Prostate gland (tissue), 2 donors: Measurements from ENCODE around the gene DLST. TPM values are rescaled to one million over a fixed set of nuclear protein-coding genes. Genes with fewer than 3 reads are reported as not detected.

Experiments used
- DNase-seq: peaks from one replicate; pipeline ENCODE4 v3.0.0-alpha.2; 2019; ENCODE audit warnings: low spot score
- H3K27ac ChIP-seq, 2 donors: fragments of 200-600 bp; sonication (generic); 2 replicates each; pipeline ENCODE4 v1.5.1; 2017 to 2019
- H3K27me3 ChIP-seq: fragments of 200-600 bp; sonication (generic); replicated peaks from 2 replicates; pipeline ENCODE4 v1.5.1; 2019; ENCODE audit not compliant: insufficient read depth
- H3K36me3 ChIP-seq, 2 donors: fragments of 200-600 bp; sonication (generic); 1 replicate in 1 of 2; 2 replicates in 1 of 2; pipeline versions ENCODE4 v1.5.1 to v1.8.1; 2017 to 2019
- H3K4me1 ChIP-seq: fragments of 200-600 bp; sonication (generic); replicated peaks from 2 replicates; pipeline ENCODE4 v1.5.1; 2019
- H3K4me3 ChIP-seq, 2 donors: fragments of 200-600 bp; sonication (generic); 2 replicates each; pipeline ENCODE4 v1.5.1; 2017 to 2019
- H3K9me3 ChIP-seq: fragments of 200-600 bp; sonication (generic); 2 replicates; pipeline ENCODE4 v1.5.1; 2017
- CTCF ChIP-seq, 4 experiments: fragments of 200-600 bp in 2 of 4; fragments of 450-650 bp in 2 of 4; sonication (generic) in 2 of 4; IDR thresholded peaks; 1 replicate in 3 of 4; 2 replicates in 1 of 4; pipeline ENCODE4 v1.5.1; 2016 to 2019; ENCODE audit warnings: antibody characterized with exemption in 4 of 4, mild to moderate bottlenecking in 2 of 4, moderate library complexity in 2 of 4
- POLR2A ChIP-seq: fragments of 450-650 bp; IDR thresholded peaks from one replicate; pipeline ENCODE4 v1.6.1; 2016; ENCODE audit warnings: antibody characterized with exemption, mild to moderate bottlenecking
- POLR2AphosphoS5 ChIP-seq: sonication (generic); formaldehyde crosslinking; IDR thresholded peaks from one replicate; pipeline ENCODE4 v1.6.1; 2017; ENCODE audit warnings: antibody characterized with exemption
- WGBS: methylation state at CpG from one replicate; pipeline ENCODE4 v1.1.5; 2018; 5-methylcytosine and 5-hydroxymethylcytosine counted together
- intact Hi-C: fragments of 100-400 bp; cut with DNase I; formaldehyde crosslinking; loops from one replicate; pipeline ENCODE4 v1.14.2; 2022
- total RNA-seq, 2 donors: library from RNA; depleted of rRNA; stranded (reverse); fragments of >200 nt; gene quantifications; one replicate each; pipeline ENCODE4 v1.1.0, GENCODE V29; 2016

Gene DLST
- total RNA-seq, 2 donors from 2014 or later = 44.9 to 93.0 TPM

GRCh38 chr14:74855021-74855420, 26.7 kb upstream of the DLST start:
- H3K4me1 ChIP-seq = no peaks in the 10 kb centered on the region
- TF ChIP-seq CTCF (IDR thresholded peaks at IDR 0.05) (no peak), POLR2AphosphoS5 (no peak), POLR2A (no peak)
- no peaks in the 10 kb centered on the region for H3K9me3 ChIP-seq
- intact Hi-C loops = no loop called here
- WGBS = 84% methylated on average over 7 of the region's 7 CpGs
- no peak overlapping the region for H3K27ac ChIP-seq
- H3K4me3 ChIP-seq = no peak overlapping the region
- no peaks in the 10 kb centered on the region for H3K27me3 ChIP-seq
- DNase-seq = no peak
- H3K36me3 ChIP-seq = no peaks in the 10 kb centered on the region

GRCh38 chr14:74855945-74856344, 25.8 kb upstream of the DLST start:
- intact Hi-C loops = no loop called here
- DNase-seq = no peak
- H3K4me1 ChIP-seq = no peaks in the 10 kb centered on the region
- H3K36me3 ChIP-seq = no peaks in the 10 kb centered on the region
- H3K4me3 ChIP-seq = no peak overlapping the region
- WGBS = 54% methylated on average over 4 of the region's 4 CpGs
- no peaks in the 10 kb centered on the region for H3K9me3 ChIP-seq
- H3K27me3 ChIP-seq = no peaks in the 10 kb centered on the region
- no peak for TF ChIP-seq CTCF (IDR thresholded peaks at IDR 0.05)
- no peak for TF ChIP-seq POLR2A
- TF ChIP-seq POLR2AphosphoS5 = no peak
- no peak overlapping the region for H3K27ac ChIP-seq

GRCh38 chr14:74856366-74856765, 25.4 kb upstream of the DLST start:
- Histone ChIP-seq H3K4me3 (no peak overlapping the region), H3K27ac (no peak overlapping the region), H3K27me3 (no peaks in the 10 kb centered on the region), H3K9me3 (no peaks in the 10 kb centered on the region), H3K4me1 (no peaks in the 10 kb centered on the region), H3K36me3 (no peaks in the 10 kb centered on the region)
- intact Hi-C loops = no loop called here
- no peak for DNase-seq
- TF ChIP-seq POLR2A (no peak), POLR2AphosphoS5 (no peak), CTCF (IDR thresholded peaks at IDR 0.05) (no peak)
- WGBS = 88% methylated on average over 1 of the region's 1 CpG

- Histone ChIP-seq H3K27ac (no peak overlapping the region), H3K36me3 (no peaks in the 10 kb centered on the region), H3K4me1 (no peaks in the 10 kb centered on the region), H3K4me3 (no peak overlapping the region), H3K9me3 (no peaks in the 10 kb centered on the region), H3K27me3 (no peaks in the 10 kb centered on the region)
- WGBS = 81% methylated on average over 1 of the region's 1 CpG
- intact Hi-C loops = no loop called here
- DNase-seq = no peak
- no peak for TF ChIP-seq CTCF (IDR thresholded peaks at IDR 0.05)
- TF ChIP-seq POLR2AphosphoS5 = no peak
- TF ChIP-seq POLR2A = no peak
These were observed 23.7 kb upstream of the DLST start for GRCh38 chr14:74858022-74858421.

- no peaks in the 10 kb centered on the region for H3K36me3 ChIP-seq
- intact Hi-C loops = loop anchor here (2.0 to 5.0 kb wide), 2 partner anchors 45 to 227 kb away; no protein-coding TSS in a partner anchor
- 43% methylated on average over 10 of the region's 10 CpGs for WGBS
These were observed 21.8 kb upstream of the DLST start for GRCh38 chr14:74859757-74860552.

More at GRCh38 chr14:74859757-74860552, 21.8 kb upstream of the DLST start:
- Histone ChIP-seq H3K27me3 (no peaks in the 10 kb centered on the region), H3K4me3 (no peak overlapping the region), H3K9me3 (no peaks in the 10 kb centered on the region), H3K4me1 (no peaks in the 10 kb centered on the region), H3K27ac (no peak overlapping the region)
- DNase-seq = no peak
- TF ChIP-seq POLR2AphosphoS5 (no peak), CTCF (IDR thresholded peaks at IDR 0.05) (no peak), POLR2A (no peak)
